Astrocyte (in vitro differentiated cells and primary cell): ENCODE data around the gene AGPS.

Source experiments
- CTCF ChIP-seq: IDR thresholded peaks from 2 replicates; pipeline ENCODE4 v1.5.1; 2011; ENCODE audit warnings: low read depth, mild to moderate bottlenecking, inconsistent platforms, low read length, moderate library complexity; ENCODE audit not compliant: insufficient read depth
- EZH2 ChIP-seq: IDR thresholded peaks from 2 replicates; pipeline ENCODE4 v1.6.1; 2012; ENCODE audit warnings: mild to moderate bottlenecking, low read length, inconsistent platforms; ENCODE audit not compliant: insufficient read depth

- TF ChIP-seq CTCF: no peak
- TF ChIP-seq EZH2: no peak
Measured at GRCh38 chr2:177379354-177379753, 13.2 kb upstream of the AGPS start.
